Mucosa of descending colon (tissue), 3 donors: ENCODE measurements around the gene TCF7L2. TPM values are rescaled to one million over a fixed set of nuclear protein-coding genes. Genes with fewer than 3 reads are reported as not detected.

Experiments used
- ATAC-seq: fragments of 200-7000 bp; cut with Tn5 transposase; one replicate; pipeline ENCODE4 v1.9.1; 2020; ENCODE audit warnings: mild to moderate bottlenecking, moderate library complexity
- DNase-seq, 3 donors: peaks; one replicate each; pipeline ENCODE4 v3.0.0-alpha.2; 2020
- H3K36me3 ChIP-seq: fragments of 200-600 bp; one replicate; pipeline ENCODE4 v1.8.0; 2021; ENCODE audit warnings: low read depth, mild to moderate bottlenecking
- H3K4me1 ChIP-seq: fragments of 200-600 bp; one replicate; pipeline ENCODE4 v1.8.0; 2021; ENCODE audit warnings: low read depth, mild to moderate bottlenecking
- H3K4me3 ChIP-seq: fragments of 200-600 bp; one replicate; pipeline ENCODE4 v1.8.0; 2021; ENCODE audit warnings: mild to moderate bottlenecking
- H3K9me3 ChIP-seq: fragments of 200-600 bp; one replicate; pipeline ENCODE4 v1.8.0; 2021; ENCODE audit warnings: mild to moderate bottlenecking
- intact Hi-C, 2 donors: fragments of 100-400 bp; cut with DNase I in 1 of 2; cut with micrococcal nuclease in 1 of 2; formaldehyde crosslinking; loops; one replicate each; pipeline versions ENCODE4 v1.11.0 to v1.11.1; 2022; cut with DNase I, micrococcal nuclease
- total RNA-seq, 3 donors: library from RNA; stranded (reverse); fragmentation: NEBNext Ultra II Directional in 2 of 3; extraction: Animal tissue kit (Norgen Biotek cat#: 25700) in 2 of 3; gene quantifications; one replicate each; pipeline versions ENCODE4 v1.2.1 to v1.2.4, GENCODE V29; 2021 to 2023
- TF ChIP-seq, protein P1 (sequence below): fragments of 200-600 bp; IDR thresholded peaks from one replicate; pipeline ENCODE4 v1.8.0; 2022; ENCODE audit warnings: antibody characterized with exemption, mild to moderate bottlenecking
- donor health status: DM: no; HTN: no; CAD: no; lungs with moderate emphysema.
- donor health status: DM: no; HTN: no; CAD: no.
- donor health status: DM: no; HTN: yes; CAD: no.

TCF7L2 gene
- total RNA-seq, 3 donors from 2014 or later, result 99.6 to 182 (median 102) TPM

DNA sequence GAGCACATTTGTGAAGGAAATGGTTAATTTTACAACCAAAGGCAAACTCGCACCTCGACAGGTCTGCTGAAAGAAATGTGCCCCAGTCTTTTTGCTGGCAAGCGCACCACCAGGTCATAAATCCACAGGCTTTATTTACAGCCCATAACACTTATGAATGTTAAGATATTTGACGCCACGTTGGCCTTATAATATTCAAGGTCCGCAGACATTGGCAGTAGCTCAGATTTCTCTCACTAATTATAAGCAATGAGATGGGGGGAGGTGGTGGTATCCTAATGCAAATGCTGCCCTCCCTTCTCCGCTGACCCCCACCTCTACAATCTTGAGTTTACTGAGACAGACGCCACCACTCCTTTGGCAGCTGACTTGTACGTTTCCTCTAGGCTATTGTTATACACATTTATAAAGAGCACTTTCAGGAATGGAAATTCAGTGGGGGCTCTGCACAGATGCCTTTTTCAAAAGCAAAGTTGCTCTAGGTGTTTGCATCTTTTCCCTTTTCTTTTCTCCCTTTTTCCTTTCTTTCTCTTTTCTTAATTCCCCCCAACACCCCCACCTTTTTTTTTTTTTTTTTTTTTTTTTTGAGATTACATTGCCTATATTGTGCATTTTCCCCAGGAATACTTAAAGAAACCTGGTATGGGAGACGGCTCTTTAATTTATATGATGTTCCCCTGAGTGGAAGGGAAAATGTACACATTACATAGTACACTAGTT is 6.7 kb downstream of the TCF7L2 start:
- intact Hi-C loops, result loop anchor here (5.0 to 10.0 kb wide), 2 partner anchors 136 to 178 kb away; no protein-coding TSS in a partner anchor
- Histone ChIP-seq H3K4me1 (peaks cover 56% of the 10 kb centered on the region), H3K36me3 (no peaks in the 10 kb centered on the region), H3K9me3 (no peaks in the 10 kb centered on the region), H3K4me3 (no peak overlapping the region)
- ATAC-seq (no peak), DNase-seq (peak in 1 of 3 donors; percentile 28)
- TF ChIP-seq, protein P1, sequence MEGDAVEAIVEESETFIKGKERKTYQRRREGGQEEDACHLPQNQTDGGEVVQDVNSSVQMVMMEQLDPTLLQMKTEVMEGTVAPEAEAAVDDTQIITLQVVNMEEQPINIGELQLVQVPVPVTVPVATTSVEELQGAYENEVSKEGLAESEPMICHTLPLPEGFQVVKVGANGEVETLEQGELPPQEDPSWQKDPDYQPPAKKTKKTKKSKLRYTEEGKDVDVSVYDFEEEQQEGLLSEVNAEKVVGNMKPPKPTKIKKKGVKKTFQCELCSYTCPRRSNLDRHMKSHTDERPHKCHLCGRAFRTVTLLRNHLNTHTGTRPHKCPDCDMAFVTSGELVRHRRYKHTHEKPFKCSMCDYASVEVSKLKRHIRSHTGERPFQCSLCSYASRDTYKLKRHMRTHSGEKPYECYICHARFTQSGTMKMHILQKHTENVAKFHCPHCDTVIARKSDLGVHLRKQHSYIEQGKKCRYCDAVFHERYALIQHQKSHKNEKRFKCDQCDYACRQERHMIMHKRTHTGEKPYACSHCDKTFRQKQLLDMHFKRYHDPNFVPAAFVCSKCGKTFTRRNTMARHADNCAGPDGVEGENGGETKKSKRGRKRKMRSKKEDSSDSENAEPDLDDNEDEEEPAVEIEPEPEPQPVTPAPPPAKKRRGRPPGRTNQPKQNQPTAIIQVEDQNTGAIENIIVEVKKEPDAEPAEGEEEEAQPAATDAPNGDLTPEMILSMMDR, result no peak

DNA sequence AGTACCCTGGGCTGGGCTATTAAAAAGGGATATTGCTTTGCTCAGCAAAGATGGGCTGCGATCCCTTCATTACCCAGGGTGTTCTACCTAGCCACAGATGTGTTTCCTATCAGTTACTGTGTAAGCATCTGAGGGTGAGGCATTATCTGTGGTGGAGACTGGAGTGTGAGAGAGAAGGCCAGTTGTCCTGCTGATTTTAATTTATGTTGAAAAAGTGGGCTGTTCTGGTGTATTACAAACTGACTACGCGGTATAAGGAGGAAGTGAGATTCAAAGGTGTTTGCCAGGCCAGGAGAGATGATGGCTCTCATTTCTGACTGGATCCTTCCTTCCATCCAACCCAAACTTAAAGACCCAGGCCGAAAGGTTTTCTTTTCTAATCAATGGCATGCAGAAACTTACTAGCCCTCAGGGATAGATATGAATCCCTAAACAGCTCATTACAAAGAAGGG is 7.6 kb downstream of the TCF7L2 start:
- Histone ChIP-seq H3K9me3 (no peaks in the 10 kb centered on the region), H3K36me3 (no peaks in the 10 kb centered on the region), H3K4me3 (no peak overlapping the region), H3K4me1 (peaks cover 60% of the 10 kb centered on the region)
- ATAC-seq, result peak; percentile 14
- TF ChIP-seq, protein P1, result no peak
- DNase-seq, result no peak
- intact Hi-C loops, result loop anchor here (5.0 to 10.0 kb wide), 2 partner anchors 135 to 177 kb away; no protein-coding TSS in a partner anchor

DNA sequence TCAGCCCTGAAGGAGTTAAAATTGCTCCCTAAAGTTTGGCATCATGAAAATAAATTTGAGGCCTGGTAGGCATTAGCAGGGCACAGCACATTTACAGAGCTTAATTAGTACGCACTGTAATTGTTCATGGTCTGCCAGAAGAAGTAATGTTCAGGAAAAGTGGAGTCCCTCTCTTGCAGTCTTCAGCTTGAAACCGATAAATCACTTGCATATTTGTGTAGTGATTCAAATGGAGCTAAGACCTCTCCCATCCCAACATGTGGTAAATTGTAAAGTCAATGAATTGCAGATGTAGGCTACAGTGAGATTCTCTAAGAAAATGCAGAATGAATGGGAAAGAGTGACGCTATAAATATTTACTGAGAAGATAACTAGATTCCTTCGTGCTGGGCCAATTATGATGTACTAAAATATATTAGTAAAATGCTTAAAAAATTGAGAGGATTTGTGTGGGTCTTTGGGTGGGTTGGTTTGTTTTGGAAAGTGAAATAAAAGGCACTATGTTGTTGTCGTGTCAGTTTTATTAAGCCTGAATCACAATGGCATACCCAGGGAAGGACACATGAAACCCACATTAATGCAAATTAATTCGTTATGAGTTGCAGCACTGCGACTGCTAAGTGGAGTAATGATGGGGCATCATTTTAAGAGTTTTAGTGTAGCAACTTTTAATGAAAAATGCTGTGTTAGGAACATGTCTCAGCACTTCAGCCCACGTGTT is 8.4 kb downstream of the TCF7L2 start:
- intact Hi-C loops, result loop anchor here (5.0 to 10.0 kb wide), 2 partner anchors 134 to 176 kb away; no protein-coding TSS in a partner anchor
- no peak for ATAC-seq
- TF ChIP-seq, protein P1, result no peak
- Histone ChIP-seq H3K4me1 (peaks cover 60% of the 10 kb centered on the region), H3K36me3 (no peaks in the 10 kb centered on the region), H3K4me3 (no peak overlapping the region), H3K9me3 (no peaks in the 10 kb centered on the region)
- DNase-seq, result no peak

DNA sequence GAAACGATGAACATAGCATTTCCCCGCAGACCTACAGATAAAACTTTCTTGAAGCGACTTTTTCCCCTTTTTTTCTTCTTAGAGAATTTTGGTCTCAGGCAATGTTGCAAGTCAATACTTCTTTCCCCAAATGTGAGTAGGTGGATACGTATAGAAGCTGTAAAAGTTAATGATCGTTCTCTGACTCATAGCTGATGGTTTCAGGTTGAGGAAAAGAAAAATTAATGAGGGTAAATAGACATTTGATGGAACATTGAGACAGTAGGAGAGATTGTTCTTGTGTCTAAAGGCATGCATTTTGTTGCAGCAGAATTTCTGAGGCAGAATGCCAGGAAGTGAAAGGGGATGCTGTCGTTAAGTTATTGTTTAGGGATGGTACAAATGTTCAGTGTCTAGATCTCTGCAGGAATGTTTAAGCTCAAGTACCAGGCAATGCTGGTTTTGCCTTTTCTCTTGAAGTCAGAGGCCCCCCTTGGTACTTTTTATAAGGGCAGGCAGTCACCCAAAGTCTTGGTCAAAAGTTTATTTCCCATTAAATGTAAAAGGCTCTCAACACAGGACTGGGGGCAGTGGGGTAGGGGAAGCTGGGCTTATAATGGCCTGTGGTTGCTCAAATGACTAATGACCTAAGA is 9.3 kb downstream of the TCF7L2 start:
- Histone ChIP-seq H3K4me3 (no peak overlapping the region), H3K4me1 (peaks cover 54% of the 10 kb centered on the region), H3K9me3 (no peaks in the 10 kb centered on the region), H3K36me3 (no peaks in the 10 kb centered on the region)
- ATAC-seq (peak; percentile 75), DNase-seq (no peak)
- TF ChIP-seq, protein P1, result no peak
- intact Hi-C loops, result loop anchor here (5.0 to 10.0 kb wide), 2 partner anchors 133 to 175 kb away; no protein-coding TSS in a partner anchor

DNA sequence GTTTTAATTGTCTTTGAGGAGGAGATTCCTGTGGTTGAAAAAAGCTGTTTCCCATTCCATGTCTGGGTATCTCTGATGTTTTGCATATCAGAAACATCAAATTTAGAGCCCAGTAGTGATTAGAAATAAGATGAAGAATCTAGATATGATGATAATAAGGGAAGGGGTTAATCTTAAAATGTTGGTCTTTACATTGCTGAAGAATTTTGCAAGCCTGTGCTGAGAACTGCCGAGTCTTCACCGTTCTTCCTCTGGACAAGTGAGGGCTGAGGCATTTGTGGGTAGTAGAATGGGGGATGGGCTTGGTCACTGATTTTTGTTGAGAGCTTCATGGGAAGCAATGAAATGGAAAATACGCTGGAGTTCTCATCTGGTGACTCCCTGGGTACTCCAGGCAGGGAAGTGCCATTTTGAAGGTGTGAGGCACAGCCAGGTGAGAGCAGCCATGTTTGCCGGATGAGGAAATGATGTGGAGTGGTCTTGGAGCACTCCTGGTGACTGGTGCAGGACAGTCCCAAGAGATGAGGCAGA is 10.2 kb downstream of the TCF7L2 start:
- TF ChIP-seq, protein P1, result no peak
- Histone ChIP-seq H3K4me1 (peaks cover 51% of the 10 kb centered on the region), H3K9me3 (no peaks in the 10 kb centered on the region), H3K36me3 (no peaks in the 10 kb centered on the region), H3K4me3 (no peak overlapping the region)
- intact Hi-C loops, result no loop called here
- ATAC-seq, result no peak
- no peak for DNase-seq
